ENCODE results near the gene TMEM221.

The TMEM221 gene

DNA sequence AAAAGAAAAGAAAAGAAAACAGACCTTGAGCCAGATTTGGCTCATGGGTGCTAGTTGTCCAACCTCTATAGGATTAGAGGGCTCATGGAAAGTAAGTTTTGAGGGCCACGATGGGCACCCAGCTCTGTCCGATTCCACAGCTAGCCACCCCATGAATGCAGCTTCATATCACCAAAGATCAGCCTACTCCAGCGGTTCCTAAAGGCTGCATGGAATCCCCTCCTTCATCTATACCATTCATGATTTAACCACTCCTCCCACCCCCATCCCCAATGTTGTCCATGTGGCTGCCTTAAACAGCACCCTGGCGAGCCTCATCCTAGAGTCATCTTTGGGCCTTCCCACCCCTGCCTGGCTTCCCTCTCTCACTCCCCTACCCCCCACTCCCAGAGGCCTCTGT is 26.5 kb downstream of the TMEM221 start:
- in situ Hi-C loops (cut with HindIII; ENCODE audit: low pct_unique_long_range_greater_than_20kb, low sequenced_read_pairs): no loop called here
- DNase-seq (ENCODE audit: low read depth in 1 of 2, low spot score in 1 of 2): no peak
- no peak for TF ChIP-seq JUND (IDR thresholded peaks at IDR 0.05; ENCODE audit: low read depth)

DNA sequence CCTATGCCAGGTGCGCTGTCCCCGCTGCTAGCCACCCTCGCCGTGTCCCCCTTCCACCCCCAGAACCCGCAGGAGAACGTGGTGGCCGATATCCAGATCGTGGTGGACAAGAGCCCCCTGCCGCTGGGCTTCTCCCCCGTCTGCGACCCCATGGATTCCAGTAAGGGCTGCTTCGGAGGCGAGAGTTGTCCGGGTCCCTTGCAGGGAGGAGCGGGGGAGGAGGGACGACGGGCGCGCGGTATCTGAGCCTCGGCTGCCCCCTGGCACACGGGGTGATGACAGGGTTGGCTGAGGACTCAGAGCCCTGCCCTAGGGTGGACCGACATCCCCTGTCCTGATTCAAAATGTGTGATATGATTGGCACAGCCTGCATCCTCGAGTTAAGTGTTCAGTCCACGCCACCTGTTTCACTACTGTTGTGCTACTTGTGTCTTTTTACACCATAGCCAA is 28.0 kb downstream of the TMEM221 start:
- in situ Hi-C loops (cut with HindIII; ENCODE audit: low pct_unique_long_range_greater_than_20kb, low sequenced_read_pairs): no loop called here
- peak; percentile 27 to 41 for DNase-seq (ENCODE audit: low read depth in 1 of 2, low spot score in 1 of 2)
- no peak for TF ChIP-seq JUND (IDR thresholded peaks at IDR 0.05; ENCODE audit: low read depth)

DNA sequence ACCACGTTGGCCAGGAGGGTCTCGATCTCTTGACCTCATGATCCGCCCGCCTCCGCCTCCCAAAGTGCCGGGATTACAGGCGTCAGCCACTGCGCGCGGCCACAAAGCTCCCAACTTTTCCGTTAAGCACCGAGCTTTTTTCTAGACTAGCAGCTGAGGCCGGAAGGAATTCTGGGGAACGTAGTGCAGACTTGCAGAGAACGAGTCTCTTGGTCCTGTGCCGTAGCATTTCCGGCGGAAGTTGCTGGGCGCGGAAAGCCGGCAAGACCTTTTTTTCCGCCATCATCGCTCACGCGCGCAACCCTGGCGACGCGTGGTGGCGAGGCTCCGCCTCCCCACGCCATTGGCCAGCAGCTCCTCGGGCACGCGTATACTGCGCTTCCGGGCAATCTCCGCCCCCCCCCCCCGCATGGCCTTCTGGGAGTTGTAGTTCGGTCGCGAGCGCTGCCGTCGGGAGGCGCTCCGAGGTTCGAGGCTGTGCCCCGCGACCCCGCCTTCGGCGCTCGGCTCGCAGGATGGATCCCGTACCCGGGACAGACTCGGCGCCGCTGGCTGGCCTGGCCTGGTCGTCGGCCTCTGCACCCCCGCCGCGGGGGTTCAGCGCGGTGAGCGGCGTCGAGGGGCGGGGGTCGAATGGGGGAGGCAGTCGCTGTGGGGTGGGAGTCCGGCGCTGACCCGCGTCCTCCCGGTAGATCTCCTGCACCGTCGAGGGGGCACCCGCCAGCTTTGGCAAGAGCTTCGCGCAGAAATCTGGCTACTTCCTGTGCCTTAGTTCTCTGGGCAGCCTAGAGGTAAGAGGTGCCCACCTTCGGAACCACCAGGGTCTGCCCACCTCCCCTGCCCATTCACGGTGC is 28.6 kb downstream of the TMEM221 start, which contains the start of gene MVB12A:
Gene MVB12A, plus strand, starts transcription at position 427 of the 854 bp plus-strand sequence. Its CDS starts 89 bp downstream, at position 516.
- no peak for TF ChIP-seq JUND (IDR thresholded peaks at IDR 0.05; ENCODE audit: low read depth)
- DNase-seq (ENCODE audit: low read depth in 1 of 2, low spot score in 1 of 2): peak; percentile 87 to 98
- in situ Hi-C loops (cut with HindIII; ENCODE audit: low pct_unique_long_range_greater_than_20kb, low sequenced_read_pairs): no loop called here

DNA sequence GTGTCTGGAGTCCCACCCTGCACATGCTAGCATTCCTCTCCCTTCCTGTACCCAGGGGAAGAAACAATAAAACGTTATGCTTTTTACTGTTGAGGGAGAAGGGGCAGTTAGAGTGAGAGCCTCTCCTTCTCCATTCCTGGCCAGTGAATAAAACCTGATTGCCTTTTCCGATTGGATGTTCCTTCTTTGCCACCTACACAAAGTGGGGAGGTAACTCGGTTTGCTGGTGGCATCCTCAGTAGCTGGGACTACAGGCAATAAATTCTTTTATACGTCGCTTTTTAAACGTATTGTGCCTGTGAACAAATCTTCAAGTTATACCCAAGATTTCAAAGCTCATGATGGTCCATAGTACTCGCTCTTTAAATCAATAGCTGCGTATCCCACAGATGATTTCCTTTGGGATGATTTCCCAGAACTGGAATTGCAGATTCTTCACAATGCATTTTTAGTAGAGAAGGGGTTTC is 29.3 kb downstream of the TMEM221 start:
- in situ Hi-C loops (cut with HindIII; ENCODE audit: low pct_unique_long_range_greater_than_20kb, low sequenced_read_pairs): no loop called here
- TF ChIP-seq JUND (IDR thresholded peaks at IDR 0.05; ENCODE audit: low read depth): no peak
- DNase-seq (ENCODE audit: low read depth in 1 of 2, low spot score in 1 of 2): no peak

DNA sequence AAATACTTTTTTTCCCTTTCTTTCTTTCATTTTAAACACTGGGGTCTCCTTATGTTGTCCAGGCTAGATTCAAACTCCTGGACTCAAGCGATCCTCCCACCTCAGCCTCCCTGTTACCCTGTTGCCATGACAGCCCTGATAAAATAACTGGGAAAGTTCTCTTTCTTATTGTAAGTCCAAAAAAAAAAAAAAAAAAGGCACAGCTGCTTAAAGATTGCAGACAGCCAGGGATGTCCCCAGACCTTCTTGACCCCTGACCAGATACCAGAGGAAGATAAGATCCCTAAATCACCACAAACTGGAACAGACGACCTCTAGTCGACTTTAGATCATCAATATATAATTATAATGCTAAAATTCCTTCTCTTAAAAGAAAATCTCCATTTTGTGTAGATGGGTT is 29.8 kb downstream of the TMEM221 start:
- in situ Hi-C loops (cut with HindIII; ENCODE audit: low pct_unique_long_range_greater_than_20kb, low sequenced_read_pairs): no loop called here
- no peak for DNase-seq (ENCODE audit: low read depth in 1 of 2, low spot score in 1 of 2)
- TF ChIP-seq JUND (IDR thresholded peaks at IDR 0.05; ENCODE audit: low read depth): no peak

DNA sequence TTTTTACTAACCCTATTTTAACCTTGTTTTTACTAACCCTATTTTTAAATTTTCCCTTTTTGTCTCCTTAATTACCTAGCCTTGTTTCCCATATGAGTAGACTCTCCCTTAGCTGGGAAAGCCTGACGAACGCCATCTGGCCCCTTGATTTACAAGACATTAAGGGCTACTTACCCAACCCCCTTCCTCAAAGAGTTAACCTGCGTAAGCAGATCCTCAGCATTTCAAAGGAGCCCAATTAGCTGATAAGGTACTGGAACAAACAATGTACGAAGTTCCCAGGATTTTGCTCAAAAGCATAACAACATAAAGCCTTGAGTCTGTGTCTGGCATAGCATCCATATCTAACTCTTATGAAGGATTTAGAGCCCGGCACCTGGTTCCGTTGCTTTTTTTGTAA is 33.3 kb downstream of the TMEM221 start:
- no peak for DNase-seq (ENCODE audit: low read depth in 1 of 2, low spot score in 1 of 2)
- no peak for TF ChIP-seq JUND (IDR thresholded peaks at IDR 0.05; ENCODE audit: low read depth)
- in situ Hi-C loops (cut with HindIII; ENCODE audit: low pct_unique_long_range_greater_than_20kb, low sequenced_read_pairs): no loop called here

DNA sequence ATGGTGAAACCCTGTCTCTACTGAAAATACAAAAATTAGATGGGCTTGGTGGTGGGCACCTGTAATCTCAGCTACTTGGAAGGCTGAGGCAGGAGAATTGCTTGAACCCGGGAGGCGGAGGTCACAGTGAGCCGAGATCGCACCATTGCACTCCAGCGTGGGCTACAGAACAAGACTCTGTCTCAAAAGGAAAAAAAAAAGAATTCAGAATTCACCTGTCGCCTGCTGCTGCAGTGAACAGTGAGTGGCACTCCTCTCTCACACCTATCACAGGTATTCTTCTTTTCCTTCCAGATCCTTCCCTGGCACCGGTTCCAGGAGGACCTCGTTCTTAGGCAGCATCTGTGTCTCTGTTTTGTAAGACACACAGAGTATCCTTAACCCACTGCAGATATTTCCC is 34.4 kb downstream of the TMEM221 start:
- in situ Hi-C loops (cut with HindIII; ENCODE audit: low pct_unique_long_range_greater_than_20kb, low sequenced_read_pairs): no loop called here
- DNase-seq (ENCODE audit: low read depth in 1 of 2, low spot score in 1 of 2): no peak
- no peak for TF ChIP-seq JUND (IDR thresholded peaks at IDR 0.05; ENCODE audit: low read depth)

DNA sequence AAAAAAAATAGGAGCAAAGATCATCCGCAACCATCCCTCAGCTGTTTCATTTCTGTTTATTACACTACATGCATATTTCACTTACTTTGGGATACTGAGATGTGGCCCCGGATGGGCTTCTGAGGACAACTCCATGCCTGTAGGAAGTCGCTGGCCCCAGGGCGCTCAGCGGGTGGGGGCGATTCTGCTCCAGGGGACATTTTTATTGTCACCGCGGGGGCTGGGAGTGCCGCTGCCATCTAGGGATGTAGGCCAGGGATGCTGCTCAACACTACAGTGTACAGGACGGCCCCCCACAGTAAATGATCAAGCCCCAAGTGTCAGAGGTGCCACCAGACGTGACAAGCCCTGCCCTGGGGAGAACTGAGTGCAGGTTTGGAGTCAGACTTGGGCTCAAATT is 36.7 kb downstream of the TMEM221 start:
- no peak for TF ChIP-seq JUND (IDR thresholded peaks at IDR 0.05; ENCODE audit: low read depth)
- in situ Hi-C loops (cut with HindIII; ENCODE audit: low pct_unique_long_range_greater_than_20kb, low sequenced_read_pairs): no loop called here
- no peak for DNase-seq (ENCODE audit: low read depth in 1 of 2, low spot score in 1 of 2)

DNA sequence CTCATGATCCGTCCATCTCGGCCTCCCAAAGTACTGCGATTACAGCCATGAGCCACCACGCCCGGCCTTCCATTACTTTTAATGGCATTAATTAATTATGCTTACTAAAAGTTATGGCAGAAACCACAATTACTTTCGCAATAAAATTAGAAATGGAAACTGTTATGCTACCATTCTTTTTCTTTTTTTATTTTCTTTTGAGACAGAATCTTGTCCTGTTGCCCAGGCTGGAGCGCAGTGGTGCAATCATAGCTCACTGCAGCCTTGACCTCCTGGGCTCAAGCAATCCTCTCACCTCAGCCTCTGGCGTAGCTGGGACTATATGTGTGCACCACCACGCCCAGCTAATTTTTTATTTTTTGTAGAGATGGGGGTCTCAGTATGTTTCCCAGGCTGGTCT is 38.5 kb downstream of the TMEM221 start:
- TF ChIP-seq JUND (IDR thresholded peaks at IDR 0.05; ENCODE audit: low read depth): no peak
- in situ Hi-C loops (cut with HindIII; ENCODE audit: low pct_unique_long_range_greater_than_20kb, low sequenced_read_pairs): no loop called here
- no peak for DNase-seq (ENCODE audit: low read depth in 1 of 2, low spot score in 1 of 2)

DNA sequence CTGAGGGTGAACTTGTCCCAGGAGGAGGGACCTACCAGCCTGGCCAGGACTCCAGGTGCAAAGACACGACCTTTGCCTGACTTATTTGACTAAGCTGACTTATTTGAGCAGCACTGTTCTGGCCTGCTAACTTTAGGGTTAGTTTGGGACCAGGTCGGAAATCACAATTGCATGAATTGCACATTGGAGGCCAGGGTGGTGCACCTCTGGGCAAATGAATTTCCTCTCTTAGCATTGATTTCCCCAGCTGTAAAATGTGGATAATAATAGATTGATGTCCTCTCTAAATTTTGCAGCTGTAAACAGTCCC is 41.6 kb downstream of the TMEM221 start:
- DNase-seq (ENCODE audit: low read depth in 1 of 2, low spot score in 1 of 2): no peak
- in situ Hi-C loops (cut with HindIII; ENCODE audit: low pct_unique_long_range_greater_than_20kb, low sequenced_read_pairs): no loop called here
- TF ChIP-seq JUND (IDR thresholded peaks at IDR 0.05; ENCODE audit: low read depth): no peak

DNA sequence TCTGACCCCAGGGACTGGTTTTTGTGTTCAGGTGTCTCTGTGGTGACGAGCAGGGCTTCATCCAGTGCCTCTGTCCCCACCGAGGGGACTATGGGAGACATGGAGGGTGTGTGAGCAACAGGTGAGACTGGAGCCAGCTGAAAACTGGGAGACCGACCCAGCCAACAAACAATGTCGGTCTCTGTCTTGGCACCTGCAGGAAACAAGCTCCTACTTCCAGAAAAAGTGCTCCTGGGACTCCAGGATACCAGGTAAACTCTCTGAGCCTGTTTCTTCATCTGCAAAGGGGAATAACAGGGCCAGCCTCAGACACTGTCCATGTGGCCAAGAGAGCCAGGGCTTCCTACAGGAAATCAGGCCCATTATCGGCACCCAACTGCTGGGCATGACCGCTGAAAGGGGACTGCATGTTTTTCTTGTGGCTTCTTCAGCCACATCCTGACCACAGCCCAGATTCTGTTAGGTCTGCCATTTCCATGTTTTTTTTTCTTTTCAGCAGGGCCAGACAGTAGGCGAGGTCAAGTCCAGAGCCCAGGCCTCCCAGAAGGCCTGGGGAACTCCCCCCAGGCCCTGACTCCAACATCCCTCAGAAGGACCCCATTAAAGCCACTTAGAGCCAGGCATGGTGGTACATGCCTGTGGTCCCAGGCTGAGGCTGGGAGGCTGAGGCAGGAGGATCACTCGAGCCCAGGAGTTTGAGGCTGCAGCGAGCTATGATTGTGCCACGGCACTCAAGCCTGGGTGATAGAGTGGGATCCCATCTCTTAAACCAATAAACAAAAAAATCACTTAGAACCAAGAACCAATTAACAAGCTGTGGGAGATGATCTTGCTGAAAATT is 42.2 kb downstream of the TMEM221 start:
- TF ChIP-seq JUND (IDR thresholded peaks at IDR 0.05; ENCODE audit: low read depth): no peak
- in situ Hi-C loops (cut with HindIII; ENCODE audit: low pct_unique_long_range_greater_than_20kb, low sequenced_read_pairs): no loop called here
- no peak for DNase-seq (ENCODE audit: low read depth in 1 of 2, low spot score in 1 of 2)

DNA sequence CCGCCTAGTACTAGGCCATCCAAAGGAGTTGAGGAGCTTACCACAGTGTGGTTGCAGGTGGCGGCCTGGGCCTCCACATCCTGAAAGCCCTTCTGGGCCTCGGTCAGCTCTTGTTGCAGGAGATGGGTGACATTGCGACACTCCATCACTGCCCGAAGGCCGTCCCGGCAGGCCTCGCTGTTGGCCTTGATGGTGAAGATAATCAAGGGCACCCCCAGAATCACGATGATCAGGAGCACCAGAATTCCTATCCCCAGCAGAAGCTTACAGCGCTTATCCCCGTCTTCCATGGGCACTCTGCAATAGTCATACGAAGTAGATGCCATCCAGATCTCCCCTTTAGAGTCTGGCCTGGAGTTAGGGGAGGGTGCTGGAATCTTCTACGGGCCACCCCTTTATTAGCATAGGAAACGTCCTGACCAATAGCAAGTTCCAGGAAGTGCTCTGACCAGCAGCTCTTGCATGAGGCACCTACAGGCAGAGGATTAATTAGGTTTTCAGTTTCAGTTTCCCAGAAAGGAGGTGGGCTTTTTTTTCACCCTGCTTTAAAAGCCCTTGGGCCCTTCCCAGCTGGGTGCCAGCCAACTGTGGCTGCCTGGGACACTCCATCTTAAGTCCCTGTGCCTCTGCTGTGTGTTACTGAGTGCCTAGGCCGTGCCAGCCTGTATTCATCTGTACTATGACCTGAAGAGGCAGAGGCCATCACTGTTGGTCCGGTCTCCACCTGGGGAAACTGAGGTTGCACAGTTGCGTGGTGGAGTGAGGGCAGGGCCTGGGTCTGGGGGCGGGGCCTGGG is 43.0 kb downstream of the TMEM221 start, which contains the start of gene BST2:
Gene BST2, minus strand, starts transcription at position 381 of the 796 bp plus-strand sequence. Its CDS starts 55 bp downstream, at position 326.
- peak; percentile 89 to 94 for DNase-seq (ENCODE audit: low read depth in 1 of 2, low spot score in 1 of 2)
- in situ Hi-C loops (cut with HindIII; ENCODE audit: low pct_unique_long_range_greater_than_20kb, low sequenced_read_pairs): no loop called here
- no peak for TF ChIP-seq JUND (IDR thresholded peaks at IDR 0.05; ENCODE audit: low read depth)

Measured in T47D (cell line).